IPS DF 19.7 (cell line): ENCODE results near the gene SMAD9.

Experiments
- DNase-seq: peaks from one replicate; pipeline ENCODE4 v3.0.0-alpha.2; 2013; ENCODE audit warnings: low read depth, low spot score

The SMAD9 gene

DNA sequence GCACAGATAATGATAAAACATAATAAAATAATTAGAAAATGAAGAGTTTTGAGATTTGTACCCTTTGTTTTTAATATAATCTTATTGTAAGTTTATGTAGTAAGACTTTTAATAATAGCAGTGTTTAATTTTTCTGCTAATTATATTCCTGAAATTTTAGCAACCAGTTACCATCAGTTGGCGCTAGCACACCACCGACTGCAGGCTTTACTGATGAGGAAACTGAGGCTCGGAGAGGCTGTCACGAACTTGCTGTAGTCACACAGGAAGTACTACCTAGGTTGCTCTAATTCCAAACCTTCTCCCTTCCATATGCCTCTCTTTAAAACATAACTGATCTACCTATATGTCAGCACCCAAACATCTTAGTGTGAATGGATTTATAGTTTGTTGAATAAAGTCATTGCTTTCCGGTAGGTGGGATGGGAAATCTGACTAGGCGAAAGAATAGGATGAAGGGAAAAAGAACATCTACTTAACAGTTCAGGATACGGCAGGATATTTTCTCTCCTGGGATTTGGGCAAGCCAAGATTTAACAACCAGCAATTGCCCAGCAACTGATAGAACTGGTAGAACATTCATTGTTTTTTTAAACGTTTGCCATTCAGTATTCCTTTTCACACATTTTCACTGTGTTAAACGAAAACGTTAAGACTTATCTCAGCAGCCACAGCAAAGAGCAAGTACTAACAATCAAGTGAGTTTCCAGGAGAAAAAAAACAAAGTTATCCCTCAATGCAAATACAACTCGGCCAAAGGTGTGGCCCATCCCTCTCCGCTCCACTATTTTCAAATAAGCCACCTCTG is 101.8 kb downstream of the SMAD9 start:
- DNase-seq = no peak

DNA sequence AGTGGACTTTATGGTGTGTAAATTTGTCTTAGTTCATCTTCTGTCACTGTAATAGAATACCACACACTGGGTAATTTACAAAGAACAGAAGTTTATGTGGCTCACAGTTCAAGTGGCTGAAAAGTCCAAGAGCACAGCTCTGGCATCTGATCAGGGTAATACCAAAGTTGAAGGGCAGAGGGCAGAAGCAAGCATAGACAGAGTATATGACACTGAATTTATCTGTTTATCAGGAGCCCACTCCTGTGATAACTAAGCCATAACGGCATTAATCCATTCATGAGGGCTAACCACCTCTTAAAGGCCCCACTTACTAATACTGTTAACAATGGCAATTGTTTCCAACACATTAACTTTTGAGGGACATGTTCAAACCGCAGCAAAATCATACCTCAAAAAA is 105.0 kb downstream of the SMAD9 start:
- DNase-seq = no peak

DNA sequence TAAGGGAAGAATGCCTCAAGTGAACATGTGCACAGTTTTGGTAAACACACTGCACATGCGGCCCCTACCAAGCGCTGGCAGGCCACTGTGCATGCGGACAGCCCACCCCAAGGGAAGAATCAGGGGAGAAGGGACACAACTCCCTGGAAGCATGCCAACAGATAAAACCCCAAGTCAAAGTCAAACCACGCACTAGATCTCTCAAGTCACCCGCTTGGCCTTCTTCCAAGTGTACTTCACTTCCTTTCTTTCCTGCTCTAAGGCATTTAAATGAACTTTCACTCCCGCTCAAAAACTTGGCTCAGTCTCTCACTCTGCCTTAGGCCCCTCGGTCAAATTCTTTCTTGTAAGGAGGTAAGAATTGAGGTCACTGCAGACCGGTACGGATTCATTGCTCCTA is 105.6 kb downstream of the SMAD9 start:
- DNase-seq = no peak

DNA sequence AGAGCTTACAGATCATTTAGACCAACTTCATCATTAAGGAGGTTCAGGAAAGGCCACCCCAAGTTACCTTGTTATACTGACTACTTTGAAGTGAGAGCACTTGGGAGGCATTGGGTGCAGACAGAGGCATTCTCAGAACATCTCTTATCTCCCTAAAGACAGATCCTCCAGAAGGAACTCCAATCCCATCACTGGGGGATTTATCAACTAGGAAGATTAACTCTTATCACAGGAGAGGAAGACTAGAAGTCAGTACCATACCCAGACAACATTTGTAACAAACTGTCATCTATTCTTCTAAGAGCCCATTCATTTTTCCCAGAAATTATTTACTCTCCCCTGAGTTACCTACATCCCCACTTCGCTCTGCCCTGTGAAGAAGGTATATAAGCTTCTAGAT is 106.8 kb downstream of the SMAD9 start:
- DNase-seq = no peak

DNA sequence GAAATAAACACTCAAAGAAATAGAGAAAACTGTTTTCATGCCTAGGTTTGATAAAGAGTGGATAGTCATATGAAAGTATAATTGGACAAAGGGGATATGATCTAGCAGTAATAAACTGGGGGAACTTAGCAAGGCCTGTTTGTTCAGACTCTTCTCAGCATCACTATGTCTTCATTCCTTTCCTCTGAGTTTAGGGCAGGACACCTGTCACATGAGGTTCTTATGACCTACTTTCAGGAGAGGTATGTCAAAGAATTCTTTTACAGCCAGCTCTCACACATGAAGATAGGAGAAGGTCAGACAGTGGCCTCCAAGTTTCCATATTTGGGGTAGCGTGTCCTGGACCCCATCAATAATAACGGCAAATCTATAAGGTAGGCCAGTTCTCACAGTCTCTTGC is 112.4 kb downstream of the SMAD9 start:
- DNase-seq = no peak

DNA sequence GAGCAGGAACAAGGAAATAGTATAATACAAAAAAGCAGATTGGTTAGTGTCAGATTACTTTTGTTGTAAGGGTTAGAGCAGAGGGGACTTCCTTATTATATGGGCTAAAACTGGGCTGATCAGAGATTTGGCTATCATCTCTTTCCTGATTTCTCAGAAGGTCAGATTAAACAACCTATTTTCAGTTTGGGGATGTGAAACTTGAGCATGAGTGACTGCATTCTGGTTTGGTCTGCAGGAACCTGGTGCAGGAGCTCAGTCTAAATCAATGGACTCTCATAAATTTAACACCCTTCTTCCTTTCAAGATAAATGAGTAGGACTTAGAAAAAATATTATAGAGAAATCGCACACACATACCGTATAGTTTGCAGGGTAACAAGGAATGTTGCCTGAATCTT is 113.9 kb downstream of the SMAD9 start:
- DNase-seq = no peak

DNA sequence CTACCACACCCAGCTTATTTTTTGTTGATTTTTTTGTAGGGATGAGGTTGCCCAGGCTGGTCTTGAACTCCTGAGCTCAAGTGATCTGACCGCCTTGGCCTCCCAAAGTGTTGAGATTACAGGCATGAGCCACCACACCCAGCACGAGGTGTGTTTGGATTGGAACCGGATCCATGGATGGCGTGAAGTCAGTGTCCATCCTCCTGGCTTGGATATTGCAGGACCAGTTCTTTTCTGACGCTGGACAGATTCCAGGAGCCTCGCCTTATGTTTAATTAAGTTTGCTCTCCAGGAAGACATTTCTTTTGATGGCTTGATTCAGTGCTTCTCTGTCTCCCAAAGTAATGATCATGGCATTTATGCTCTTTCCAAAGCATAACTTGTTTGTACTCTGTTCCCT is 115.5 kb downstream of the SMAD9 start:
- no peak for DNase-seq

DNA sequence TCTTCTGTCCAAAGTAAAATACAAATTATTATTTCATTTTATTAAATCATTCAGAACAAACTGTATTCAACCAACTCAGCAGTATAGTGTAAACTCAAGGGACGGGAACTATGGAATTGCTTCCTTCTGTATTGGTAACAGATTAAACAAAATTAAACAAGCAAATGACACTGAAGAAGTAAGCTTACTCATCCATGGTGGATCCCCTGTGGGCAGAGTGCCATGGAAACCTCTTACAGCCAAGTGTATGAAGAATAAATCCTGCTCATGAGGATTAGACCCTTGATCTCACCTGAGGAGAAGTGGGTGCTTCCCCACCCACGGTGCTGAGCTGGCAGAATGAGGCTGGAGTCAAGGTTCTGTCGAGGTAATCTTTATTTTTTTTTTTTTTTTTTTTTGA is 119.0 kb downstream of the SMAD9 start:
- DNase-seq = no peak

DNA sequence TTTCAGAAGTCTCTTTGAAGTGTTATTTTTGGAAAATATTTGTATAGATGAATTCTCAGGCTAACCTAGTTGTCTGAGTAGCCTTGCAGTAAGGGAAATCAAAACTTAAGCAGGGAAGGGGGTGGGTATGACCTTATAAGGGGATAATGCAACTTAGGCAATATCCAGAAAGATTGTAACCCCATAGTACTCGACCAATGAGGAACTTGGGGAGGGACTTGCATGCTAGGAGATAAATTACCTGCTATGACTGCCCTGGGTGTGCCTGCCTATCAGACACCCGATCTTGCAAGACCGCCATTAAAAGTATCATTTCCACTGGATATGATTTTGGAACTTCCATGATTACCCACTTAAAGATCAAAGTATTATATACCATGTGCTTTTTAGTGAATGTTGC is 124.0 kb downstream of the SMAD9 start:
- DNase-seq = peak; percentile 48

DNA sequence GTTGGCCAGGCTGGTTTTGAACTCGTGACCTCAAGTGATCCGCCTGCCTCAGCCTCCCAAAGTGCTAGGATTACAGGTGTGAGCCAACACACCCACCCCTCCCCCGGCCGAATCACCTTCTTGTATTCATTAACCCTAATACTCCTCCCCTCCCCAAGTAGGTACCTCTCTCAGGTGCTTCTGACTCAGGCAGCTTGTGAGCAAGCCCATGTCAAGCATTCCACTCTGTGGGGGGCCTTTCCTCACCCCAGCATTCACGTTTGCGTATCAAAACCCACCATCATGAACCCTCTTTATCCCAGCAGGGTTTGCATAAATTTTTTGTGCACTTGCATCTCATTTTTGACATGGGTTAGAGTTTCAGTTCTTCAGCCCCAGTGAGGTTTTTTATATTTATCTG is 124.6 kb downstream of the SMAD9 start:
- DNase-seq = peak; percentile 91
